ENCODE results near the gene MIPEP.

DNA sequence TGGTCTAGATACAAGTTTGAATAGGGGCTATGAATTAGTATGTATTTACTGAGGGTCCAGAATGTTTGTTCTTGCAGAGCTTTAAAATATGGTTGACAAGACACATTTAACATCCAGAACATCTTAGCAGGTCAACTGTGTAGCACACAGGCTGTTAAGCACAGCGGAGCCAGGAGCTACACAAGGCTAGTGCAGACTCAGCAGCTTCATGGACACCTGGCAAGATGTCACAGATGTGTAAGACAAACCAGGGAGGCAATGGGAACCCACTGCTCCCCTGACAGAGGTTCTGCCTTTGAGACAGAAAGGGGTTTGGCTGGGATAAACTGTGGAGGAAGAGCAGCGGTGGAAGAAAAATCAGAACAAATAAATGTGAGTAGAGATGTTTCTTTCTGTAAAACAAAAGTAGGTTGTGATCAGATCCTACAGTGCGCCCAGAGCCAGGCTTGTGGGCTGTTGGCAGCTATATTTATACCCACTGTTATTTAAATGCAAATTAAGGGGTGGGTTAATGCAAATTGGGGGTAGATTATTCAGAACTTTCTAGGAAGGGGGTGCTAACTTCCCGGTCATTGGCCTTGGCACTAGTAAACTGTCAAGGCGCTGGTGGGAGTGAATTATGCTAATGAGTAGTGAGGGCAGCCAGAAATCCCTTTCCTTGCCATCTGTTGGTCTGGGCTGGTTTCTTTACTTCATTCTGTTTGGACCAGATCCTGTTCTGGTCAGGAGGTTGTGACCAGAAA, 33.0 kb downstream of the MIPEP start:
- TF ChIP-seq, protein P1, sequence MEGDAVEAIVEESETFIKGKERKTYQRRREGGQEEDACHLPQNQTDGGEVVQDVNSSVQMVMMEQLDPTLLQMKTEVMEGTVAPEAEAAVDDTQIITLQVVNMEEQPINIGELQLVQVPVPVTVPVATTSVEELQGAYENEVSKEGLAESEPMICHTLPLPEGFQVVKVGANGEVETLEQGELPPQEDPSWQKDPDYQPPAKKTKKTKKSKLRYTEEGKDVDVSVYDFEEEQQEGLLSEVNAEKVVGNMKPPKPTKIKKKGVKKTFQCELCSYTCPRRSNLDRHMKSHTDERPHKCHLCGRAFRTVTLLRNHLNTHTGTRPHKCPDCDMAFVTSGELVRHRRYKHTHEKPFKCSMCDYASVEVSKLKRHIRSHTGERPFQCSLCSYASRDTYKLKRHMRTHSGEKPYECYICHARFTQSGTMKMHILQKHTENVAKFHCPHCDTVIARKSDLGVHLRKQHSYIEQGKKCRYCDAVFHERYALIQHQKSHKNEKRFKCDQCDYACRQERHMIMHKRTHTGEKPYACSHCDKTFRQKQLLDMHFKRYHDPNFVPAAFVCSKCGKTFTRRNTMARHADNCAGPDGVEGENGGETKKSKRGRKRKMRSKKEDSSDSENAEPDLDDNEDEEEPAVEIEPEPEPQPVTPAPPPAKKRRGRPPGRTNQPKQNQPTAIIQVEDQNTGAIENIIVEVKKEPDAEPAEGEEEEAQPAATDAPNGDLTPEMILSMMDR (IDR thresholded peaks at IDR 0.05), result no peak
- no peak for TF ChIP-seq EP300 (IDR thresholded peaks at IDR 0.05; ENCODE audit: low read depth)
- TF ChIP-seq POLR2AphosphoS5 (IDR thresholded peaks at IDR 0.05), result no peak

All from transverse colon (tissue), 4 donors.